ENCODE results near the gene SP7.
"Not testable (repeated sequence)": the region's sequence is repeated elsewhere in the genome, so short reads cannot be mapped to it uniquely, and the experiment has no call there.

- not testable (repeated sequence) for TF ChIP-seq CTCF, POLR2A (IDR thresholded peaks at IDR 0.05)
Observed at GRCh38 chr12:53297106-53297505, 39.0 kb downstream of the SP7 start.

All from breast epithelium (tissue), 3 donors.